ENCODE results near the gene ELOVL6. TPM values are rescaled to one million over a fixed set of nuclear protein-coding genes. Genes with fewer than 3 reads are reported as not detected.

The ELOVL6 gene
- total and polyA plus RNA-seq, 10 donors = 0.58 to 4.5 (median 3.3) TPM

DNA sequence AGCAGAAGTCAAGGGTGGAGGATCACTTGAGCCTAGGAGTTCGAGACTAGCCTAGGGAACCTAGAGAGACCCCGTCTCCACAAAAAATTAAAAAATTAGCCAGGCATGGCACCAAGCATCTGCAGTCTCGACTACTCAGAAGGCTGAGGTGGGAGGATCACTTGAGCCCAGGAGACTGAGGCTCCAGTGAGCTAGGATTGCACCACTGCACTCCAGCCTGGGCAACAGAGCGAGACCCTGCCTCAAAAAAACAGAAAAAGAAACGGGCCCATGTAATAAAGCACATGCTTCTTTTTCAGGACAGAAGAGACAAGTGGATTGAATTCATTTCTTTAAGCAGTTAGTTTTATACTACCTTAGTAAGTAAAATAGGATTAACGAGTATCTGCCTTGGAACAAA, 42.0 kb downstream of the ELOVL6 start:
- Histone ChIP-seq H3K36me3 (no peaks in the 10 kb centered on the region), H3K4me1 (no peaks in the 10 kb centered on the region), H3K4me3 (no peak overlapping the region), H3K9me3 (peaks cover 0 to 2% (median 0%) of the 10 kb centered on the region in 8 donors), H3K27ac (no peak overlapping the region), H3K27me3 (replicated peaks in 1 of 7) (no peaks in the 10 kb centered on the region)
- TF ChIP-seq CTCF (IDR thresholded peaks at IDR 0.05 in 8 of 11, conservative IDR thresholded peaks at IDR 0.05 in 3 of 11) = no peak
- no peak for TF ChIP-seq POLR2A (IDR thresholded peaks at IDR 0.05)
- TF ChIP-seq POLR2AphosphoS5 (IDR thresholded peaks at IDR 0.05) = no peak
- DNase-seq = no peak
- 88 to 97% (median 93%) methylated on average over 6 of the region's 6 CpGs for WGBS, 5 donors
- intact Hi-C loops (cut with DNase I; ENCODE audit: low total_unique reads) = no loop called here

DNA sequence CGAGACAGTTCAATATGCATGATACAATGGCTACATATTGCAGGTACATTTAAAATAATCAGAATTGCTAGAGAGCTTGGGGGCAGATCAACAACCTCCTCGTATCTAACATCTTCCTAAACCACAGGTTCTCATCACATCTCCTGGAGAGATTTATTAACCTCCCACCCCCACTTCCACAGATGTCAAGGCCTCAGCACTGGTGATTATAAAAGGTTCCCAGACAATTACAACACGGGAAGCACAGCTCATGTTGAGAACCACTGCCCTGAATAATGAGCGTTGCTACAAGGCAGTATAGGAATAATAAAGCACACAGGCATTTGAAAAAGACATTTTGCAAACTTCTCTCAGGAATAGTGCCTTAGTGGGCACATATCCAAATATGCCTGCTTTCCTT, 42.8 kb downstream of the ELOVL6 start:
- WGBS, 5 donors = 46 to 63% (median 54%) methylated on average over 4 of the region's 4 CpGs
- H3K27ac ChIP-seq = no peak overlapping the region
- intact Hi-C loops (cut with DNase I; ENCODE audit: low total_unique reads) = no loop called here

DNA sequence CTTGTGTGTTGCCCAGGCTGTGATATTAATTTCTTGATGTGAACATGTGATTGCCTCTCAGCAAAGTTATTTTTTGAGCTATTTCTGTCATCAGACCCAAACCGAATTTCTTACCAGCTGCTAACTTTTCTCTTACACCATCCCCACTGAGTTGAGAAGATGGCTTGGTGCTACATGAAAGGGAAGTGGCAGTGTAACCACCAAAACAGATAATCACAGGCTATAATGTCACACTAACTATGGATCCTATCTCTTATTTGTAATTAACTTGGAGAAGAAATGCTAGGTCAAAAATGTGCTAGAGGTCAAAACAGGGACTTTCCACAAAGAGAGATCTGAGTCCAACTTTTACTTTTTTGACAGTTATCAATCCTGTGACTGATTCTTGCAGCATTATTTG, 43.8 kb downstream of the ELOVL6 start:
- no peaks in the 10 kb centered on the region for H3K9me3 ChIP-seq
- no peak for DNase-seq
- H3K4me1 ChIP-seq = no peaks in the 10 kb centered on the region
- WGBS, 5 donors = 26 to 67% (median 52%) methylated on average over 1 of the region's 1 CpG
- TF ChIP-seq CTCF (IDR thresholded peaks at IDR 0.05 in 8 of 11, conservative IDR thresholded peaks at IDR 0.05 in 3 of 11) (no peak), POLR2AphosphoS5 (IDR thresholded peaks at IDR 0.05) (no peak), POLR2A (IDR thresholded peaks at IDR 0.05) (no peak)
- H3K27me3 ChIP-seq (replicated peaks in 1 of 7) = no peaks in the 10 kb centered on the region
- H3K36me3 ChIP-seq = no peaks in the 10 kb centered on the region
- H3K4me3 ChIP-seq = no peak overlapping the region
- no peak overlapping the region for H3K27ac ChIP-seq
- intact Hi-C loops (cut with DNase I; ENCODE audit: low total_unique reads) = no loop called here

More for the DNA sequence above, 42.8 kb downstream of the ELOVL6 start:
- Histone ChIP-seq H3K9me3 (no peaks in the 10 kb centered on the region), H3K27me3 (replicated peaks in 1 of 7) (no peaks in the 10 kb centered on the region), H3K4me1 (no peaks in the 10 kb centered on the region), H3K36me3 (no peaks in the 10 kb centered on the region), H3K4me3 (no peak overlapping the region)
- no peak for DNase-seq
- TF ChIP-seq POLR2A (IDR thresholded peaks at IDR 0.05) (no peak), POLR2AphosphoS5 (IDR thresholded peaks at IDR 0.05) (no peak), CTCF (IDR thresholded peaks at IDR 0.05 in 8 of 11, conservative IDR thresholded peaks at IDR 0.05 in 3 of 11) (no peak)

- Histone ChIP-seq H3K4me3 (no peak overlapping the region), H3K27ac (no peak overlapping the region), H3K4me1 (no peaks in the 10 kb centered on the region), H3K9me3 (no peaks in the 10 kb centered on the region), H3K36me3 (no peaks in the 10 kb centered on the region), H3K27me3 (replicated peaks in 1 of 7) (no peaks in the 10 kb centered on the region)
- no peak for DNase-seq
- no peak for TF ChIP-seq CTCF (IDR thresholded peaks at IDR 0.05 in 8 of 11, conservative IDR thresholded peaks at IDR 0.05 in 3 of 11)
- TF ChIP-seq POLR2A (IDR thresholded peaks at IDR 0.05) = no peak
- TF ChIP-seq POLR2AphosphoS5 (IDR thresholded peaks at IDR 0.05) = no peak
- WGBS, 5 donors = 90 to 96% (median 95%) methylated on average over 5 of the region's 5 CpGs
- intact Hi-C loops (cut with DNase I; ENCODE audit: low total_unique reads) = no loop called here
Measured at GRCh38 chr4:110152386-110152785, 46.0 kb downstream of the ELOVL6 start.

Data from spleen (tissue), 11 donors.